Fibroblast of skin of scalp (primary cell): ENCODE results near the gene ALPL.

Source experiments
- DNase-seq: peaks from one replicate; pipeline ENCODE4 v3.0.0-alpha.2; 2013

The ALPL gene

DNA sequence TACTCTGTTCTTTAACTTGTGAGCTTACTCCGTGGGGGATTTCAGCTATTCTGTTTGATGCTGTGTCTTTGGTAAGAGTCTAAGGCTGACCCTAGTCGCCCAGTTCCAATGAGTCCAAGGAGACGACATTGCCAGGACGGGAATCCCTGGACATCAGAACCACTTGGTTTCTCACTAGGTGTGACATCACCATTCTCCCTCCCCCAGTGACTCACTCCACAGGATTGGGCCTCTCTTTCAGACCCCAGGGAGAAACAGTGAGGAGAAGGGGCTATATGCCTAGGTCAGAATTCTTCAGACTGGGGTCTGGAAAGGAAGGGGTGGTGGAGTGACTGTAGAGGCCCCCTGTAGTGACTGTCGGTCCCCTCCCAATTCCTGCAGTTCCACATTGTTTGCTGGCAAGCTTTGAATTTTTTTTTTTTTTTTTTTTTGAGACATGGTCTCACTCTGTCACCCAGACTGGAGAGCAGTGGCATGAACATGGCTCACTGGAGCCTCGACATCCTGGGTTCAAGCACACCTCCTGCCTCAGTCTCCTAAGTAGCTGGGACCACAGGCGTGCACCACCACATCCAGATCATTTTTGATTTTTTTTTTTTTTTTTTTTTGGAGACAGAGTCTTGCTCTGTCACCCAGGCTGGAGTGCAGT lies 21.3 kb downstream of the ALPL start:
- DNase-seq: peak; percentile 42

DNA sequence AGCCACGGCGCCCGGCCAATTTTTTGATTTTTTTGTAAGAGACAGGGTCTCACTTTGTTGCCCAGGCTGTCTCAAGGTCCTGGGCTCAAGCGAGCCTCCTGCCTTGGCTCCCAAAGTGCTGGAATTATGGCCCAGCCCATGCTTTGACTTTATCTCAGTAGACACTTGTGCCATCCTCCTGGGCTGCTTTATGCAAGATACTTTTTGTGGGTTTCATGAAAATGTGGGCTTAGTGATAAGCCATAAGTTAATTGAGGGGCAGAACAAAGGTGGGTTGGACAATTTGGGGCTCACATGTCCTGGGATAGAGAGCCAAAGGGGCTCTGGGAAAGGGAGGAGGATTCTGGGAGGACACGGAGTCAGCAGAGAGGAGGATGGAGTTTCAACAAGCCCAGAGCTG lies 22.0 kb downstream of the ALPL start:
- no peak for DNase-seq

GRCh38 chr1:21532496-21532895 lies 23.3 kb downstream of the ALPL start:
- no peak for DNase-seq

- no peak for DNase-seq
These were observed 23.8 kb downstream of the ALPL start for GRCh38 chr1:21532992-21533534.

DNA sequence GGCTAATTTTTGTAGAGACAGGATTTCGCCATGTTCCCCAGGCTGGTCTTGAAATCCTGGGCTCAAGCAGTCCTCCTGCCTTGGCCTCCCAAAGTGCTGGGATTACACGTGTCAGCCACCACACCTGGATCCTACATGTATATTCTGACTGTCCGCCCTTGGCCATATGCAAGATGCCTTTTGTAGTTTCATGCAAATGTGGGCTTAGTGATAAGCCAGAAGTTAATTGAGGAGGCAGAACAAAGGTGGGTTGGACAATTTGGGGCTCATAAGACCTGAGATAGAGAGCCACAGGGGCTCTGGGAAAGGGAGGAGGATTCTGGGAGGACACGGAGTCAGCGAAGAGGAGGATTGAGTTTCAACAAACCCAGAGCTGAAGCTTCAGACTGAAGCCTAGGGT lies 24.9 kb downstream of the ALPL start:
- no peak for DNase-seq

GRCh38 chr1:21534674-21535378 lies 25.6 kb downstream of the ALPL start:
- peak; percentile 77 for DNase-seq

DNA sequence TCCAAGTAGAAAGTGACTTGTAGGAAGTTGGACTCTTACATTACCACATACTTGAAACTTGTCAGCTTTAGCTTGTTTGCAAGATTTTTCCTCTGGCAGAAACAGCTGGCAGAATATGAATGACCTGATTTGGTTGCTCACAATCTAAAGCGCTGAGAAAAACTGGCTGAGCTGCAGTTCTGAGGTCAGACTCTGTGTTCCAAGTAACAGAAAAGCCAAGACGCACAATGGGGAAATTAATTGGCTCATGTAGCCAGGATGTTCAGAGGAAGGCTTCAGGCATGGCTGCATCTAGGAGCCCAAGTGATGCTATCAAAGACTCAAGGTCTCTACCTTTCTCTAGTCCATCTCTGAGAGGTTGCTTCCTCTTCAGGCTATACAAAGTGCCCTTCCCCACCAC lies 27.0 kb downstream of the ALPL start:
- no peak for DNase-seq

- DNase-seq: no peak
These were observed 28.3 kb downstream of the ALPL start for GRCh38 chr1:21537511-21537931.

- DNase-seq: peak; percentile 28
These were observed 28.9 kb downstream of the ALPL start for GRCh38 chr1:21537932-21538630.

- peak; percentile 16 for DNase-seq
These were observed 30.7 kb downstream of the ALPL start for GRCh38 chr1:21539933-21540332.

GRCh38 chr1:21541329-21541728 lies 32.1 kb downstream of the ALPL start:
- no peak for DNase-seq

GRCh38 chr1:21541835-21542234 lies 32.6 kb downstream of the ALPL start:
- peak; percentile 79 for DNase-seq

DNA sequence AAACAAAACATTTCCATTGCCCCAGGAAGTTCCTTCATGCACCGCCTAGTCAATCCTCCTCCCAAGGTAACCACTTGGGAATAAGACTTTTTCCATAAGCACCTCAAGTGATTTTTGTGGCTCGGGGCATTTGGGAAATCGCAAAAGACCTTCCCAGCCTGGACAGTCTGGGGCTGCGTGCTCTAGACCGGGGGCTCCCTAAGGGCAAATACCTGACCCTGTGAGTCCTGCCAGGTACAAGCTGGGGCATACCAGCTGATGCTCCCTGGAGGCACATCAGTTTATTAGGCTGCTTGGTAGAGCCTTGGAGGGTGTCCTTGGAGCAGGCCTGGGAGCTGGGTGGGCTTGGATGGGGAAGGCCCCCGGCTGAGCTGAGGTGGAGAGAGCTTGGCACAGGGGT lies 34.4 kb downstream of the ALPL start:
- no peak for DNase-seq

DNA sequence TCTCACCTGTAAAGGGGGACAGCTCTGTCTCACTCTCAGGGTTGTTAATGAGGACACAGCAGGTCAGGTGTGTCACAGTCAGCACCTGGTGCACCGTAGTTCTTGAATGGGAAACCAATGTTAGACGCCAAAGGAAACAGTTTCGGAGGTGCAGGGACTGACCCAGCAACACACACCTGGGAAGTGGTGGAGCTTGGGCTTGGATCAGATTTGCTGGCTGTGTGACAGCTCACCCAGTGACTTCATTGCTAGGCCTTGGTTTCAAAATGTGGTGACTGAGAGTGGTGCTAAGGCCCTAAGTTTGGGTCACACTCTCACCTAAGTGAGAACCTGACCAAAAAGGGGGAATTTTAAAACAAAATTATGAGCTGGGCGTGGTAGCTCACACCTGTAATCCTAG lies 34.9 kb downstream of the ALPL start:
- DNase-seq: no peak

GRCh38 chr1:21546122-21546825 lies 37.1 kb downstream of the ALPL start:
- DNase-seq: no peak

DNA sequence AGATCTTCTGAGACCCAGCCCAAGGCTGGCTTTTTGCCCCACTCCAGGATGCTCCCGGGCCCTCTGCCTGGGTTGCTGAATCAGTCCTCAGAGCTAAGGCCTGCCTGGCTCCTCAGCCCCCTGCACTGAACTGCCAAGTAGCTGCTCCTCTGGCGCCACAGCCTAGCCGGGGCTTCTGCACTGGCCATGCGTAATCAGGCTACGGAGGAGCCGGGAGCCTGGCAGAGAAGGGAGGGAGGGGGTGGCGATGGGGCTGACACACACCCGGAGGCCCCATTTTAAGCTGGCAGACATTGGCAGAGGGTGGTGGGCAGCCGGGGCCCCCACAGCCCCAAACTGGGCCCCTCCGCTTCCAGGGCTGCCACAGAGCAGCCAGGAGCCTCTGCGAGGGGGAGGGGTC lies 38.7 kb downstream of the ALPL start:
- no peak for DNase-seq

DNA sequence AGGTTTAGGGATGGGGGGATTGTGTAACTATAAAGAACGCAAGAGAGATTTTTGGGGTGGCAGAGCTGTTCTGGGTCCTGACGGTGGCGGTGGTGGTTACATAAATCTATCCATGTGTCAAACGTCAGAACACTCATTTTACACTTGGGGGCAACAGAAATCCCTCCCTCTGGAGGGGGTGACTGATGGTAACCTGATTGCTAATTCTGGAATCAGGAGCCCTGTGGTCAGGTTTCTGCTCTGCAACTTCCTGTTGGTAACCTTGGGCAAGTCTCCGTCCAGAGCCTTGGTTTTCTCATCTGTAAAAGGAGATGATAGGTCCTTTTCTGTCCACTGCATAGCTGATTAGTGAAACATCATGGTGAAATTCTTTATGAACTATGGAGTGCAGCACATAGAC lies 40.9 kb downstream of the ALPL start:
- peak; percentile 53 for DNase-seq

DNA sequence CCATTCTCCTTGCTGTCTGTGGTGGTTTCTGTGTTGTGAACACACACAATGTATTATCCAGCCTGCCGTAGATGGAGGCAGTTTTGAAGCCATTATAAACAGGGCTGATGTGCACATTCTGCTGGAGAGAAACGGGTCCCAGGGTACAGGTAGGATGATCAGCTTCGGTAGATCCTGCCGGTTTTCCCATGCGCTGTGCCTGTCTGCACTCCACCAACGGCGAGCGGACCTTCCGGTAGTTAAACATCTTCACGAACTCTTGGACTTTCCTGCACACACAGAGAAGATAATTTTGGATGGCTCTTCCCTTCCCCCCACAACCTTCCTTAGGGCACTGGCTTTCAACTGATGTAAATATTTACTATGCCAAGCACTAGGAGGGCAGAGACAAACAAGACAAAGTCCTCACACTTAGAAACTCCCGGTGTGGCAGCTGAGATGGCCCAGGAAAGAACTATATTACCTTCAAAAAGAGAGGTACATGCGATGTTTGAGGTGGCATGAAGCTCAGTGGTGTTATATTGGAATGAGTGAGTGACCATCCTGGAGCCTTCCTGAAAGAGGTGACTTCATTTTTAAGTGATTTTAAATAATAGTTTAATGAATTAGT lies 41.7 kb downstream of the ALPL start:
- no peak for DNase-seq

DNA sequence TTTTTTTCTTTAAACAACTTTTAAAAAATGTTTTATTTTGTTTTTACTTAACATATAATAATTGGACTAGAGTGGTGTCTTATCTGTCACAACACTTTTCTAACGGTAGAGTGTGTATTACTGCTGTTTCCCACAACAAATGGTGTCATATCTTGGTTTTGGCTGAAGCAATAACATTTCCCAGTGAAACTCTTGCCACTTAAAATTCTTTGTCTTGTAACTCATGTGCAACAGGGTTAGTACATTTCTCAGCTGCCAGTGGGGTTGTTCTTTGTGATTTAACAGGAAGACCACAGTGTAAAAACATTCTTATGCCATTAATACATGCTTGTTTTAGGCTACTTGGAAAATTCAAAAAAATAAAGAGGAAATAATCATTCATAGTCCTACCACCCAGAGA lies 43.5 kb downstream of the ALPL start:
- DNase-seq: peak; percentile 97

- peak; percentile 85 for DNase-seq
These were observed 44.1 kb downstream of the ALPL start for GRCh38 chr1:21553116-21553926.

DNA sequence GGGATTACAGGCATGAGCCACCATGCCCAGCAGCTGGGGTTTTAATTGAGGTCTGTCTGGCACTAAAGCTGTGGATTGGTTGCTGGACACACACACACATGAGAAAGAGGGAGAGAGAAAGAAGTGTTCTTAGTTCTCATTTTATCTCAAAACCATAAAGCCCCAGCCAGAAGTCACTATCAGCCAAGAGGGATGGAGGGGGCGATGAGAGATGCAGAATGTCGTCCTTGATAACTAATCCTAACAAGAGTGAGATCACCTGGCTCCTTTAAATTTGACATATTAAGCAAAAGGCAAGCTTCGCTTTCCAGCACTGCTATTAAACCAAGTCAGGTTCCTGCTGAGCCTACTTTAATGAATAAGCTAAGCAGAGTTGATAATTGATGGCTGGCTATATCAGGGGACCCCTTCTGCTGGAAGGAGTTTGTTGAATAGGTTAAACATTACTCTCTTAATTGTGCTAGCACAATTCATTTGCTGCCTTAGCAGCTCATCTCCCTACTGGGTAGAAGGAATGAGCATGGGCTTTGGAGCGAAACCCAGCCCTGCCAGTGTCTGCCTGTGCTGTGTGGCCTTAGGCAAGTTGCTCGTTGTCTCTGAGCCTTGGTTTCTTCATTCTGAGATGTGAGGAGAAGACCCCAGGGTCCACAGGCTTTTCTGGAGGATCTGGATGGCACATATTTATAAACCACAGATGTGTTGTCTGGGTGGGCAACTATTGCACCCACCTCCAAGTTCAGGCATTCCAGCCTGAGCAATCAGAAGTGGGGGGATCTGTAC lies 50.8 kb downstream of the ALPL start:
- DNase-seq: no peak
